GM19467 (cell line): Measurements from ENCODE around the gene SRSF8.
"Not testable (repeated sequence)": the region's sequence is repeated elsewhere in the genome, so short reads cannot be mapped to it uniquely, and the experiment has no call there.

Experiments used
- ATAC-seq: cut with Tn5 transposase; IDR thresholded peaks from one replicate; pipeline ENCODE4 v1.9.1; 2021; ENCODE audit warnings: mild to moderate bottlenecking, moderate library complexity; ENCODE audit not compliant: unreplicated experiment

SRSF8 gene

GRCh38 chr11:95066716-95067038 is at the start of gene SRSF8:
Gene SRSF8 (plus strand): TSS chr11:95066919. CDS start chr11:95067227, 308 bp downstream.
- ATAC-seq = peak; percentile 34

- ATAC-seq = not testable (repeated sequence)
These were observed 45.3 kb upstream of the SRSF8 start for GRCh38 chr11:95021468-95021867.

- no peak for ATAC-seq
These were observed 41.8 kb upstream of the SRSF8 start, which contains the start of gene KDM4E for GRCh38 chr11:95024958-95025357. Gene KDM4E (plus strand): TSS chr11:95025258. CDS start chr11:95025558, 300 bp downstream.

GRCh38 chr11:95025594-95025993 is 41.1 kb upstream of the SRSF8 start:
- not testable (repeated sequence) for ATAC-seq

GRCh38 chr11:95028357-95028756 is 38.4 kb upstream of the SRSF8 start:
- ATAC-seq = no peak

- ATAC-seq = no peak
These were observed 33.7 kb upstream of the SRSF8 start for GRCh38 chr11:95033051-95033450.

GRCh38 chr11:95035316-95035715 is 31.4 kb upstream of the SRSF8 start:
- ATAC-seq = no peak

GRCh38 chr11:95037356-95038035 is 29.2 kb upstream of the SRSF8 start:
- ATAC-seq = not testable (repeated sequence)

GRCh38 chr11:95042239-95042638 is 24.5 kb upstream of the SRSF8 start:
- ATAC-seq = no peak

GRCh38 chr11:95042906-95043305 is 23.8 kb upstream of the SRSF8 start:
- ATAC-seq = no peak

GRCh38 chr11:95044010-95044409 is 22.7 kb upstream of the SRSF8 start:
- no peak for ATAC-seq

- no peak for ATAC-seq
These were observed 20.9 kb upstream of the SRSF8 start for GRCh38 chr11:95045812-95046211.

GRCh38 chr11:95049122-95049521 is 17.6 kb upstream of the SRSF8 start, which contains the start of gene KDM4F:
Gene KDM4F (plus strand): TSS chr11:95049422.
- not testable (repeated sequence) for ATAC-seq

- no peak for ATAC-seq
These were observed 16.0 kb upstream of the SRSF8 start for GRCh38 chr11:95050595-95051202.

GRCh38 chr11:95054356-95054755 is 12.4 kb upstream of the SRSF8 start:
- no peak for ATAC-seq

GRCh38 chr11:95055283-95055897 is 11.3 kb upstream of the SRSF8 start:
- peak; percentile 84 for ATAC-seq

GRCh38 chr11:95057959-95058358 is 8.8 kb upstream of the SRSF8 start:
- ATAC-seq = no peak

- no peak for ATAC-seq
These were observed 8.1 kb upstream of the SRSF8 start for GRCh38 chr11:95058621-95059020.

- ATAC-seq = no peak
These were observed 7.7 kb upstream of the SRSF8 start for GRCh38 chr11:95059046-95059445.

- ATAC-seq = no peak
These were observed 1.4 kb upstream of the SRSF8 start for GRCh38 chr11:95065336-95065735.

GRCh38 chr11:95067039-95067840 is 521 bp downstream of the SRSF8 start:
- ATAC-seq = peak; percentile 56
